ENCODE data around the gene XRCC3.

The XRCC3 gene

DNA sequence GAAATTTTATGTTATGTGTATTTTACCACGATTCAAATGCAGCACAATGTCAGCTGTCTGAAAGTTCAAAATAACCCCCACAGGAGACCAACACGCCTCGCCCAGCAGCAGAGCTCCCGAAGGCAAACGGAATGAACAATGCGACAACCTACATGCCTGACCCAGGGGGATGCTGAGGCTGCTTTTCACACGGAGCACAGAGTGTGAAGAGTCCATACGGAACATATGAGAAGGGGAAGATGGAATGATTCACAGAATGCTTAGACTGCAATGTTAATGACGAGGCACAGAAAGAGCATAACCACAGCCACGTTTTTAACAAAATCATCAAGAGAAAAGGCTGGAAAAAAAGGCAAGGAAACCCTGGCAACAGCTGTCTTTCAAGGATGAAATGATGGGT is 22.9 kb upstream of the XRCC3 start:
- no peak for DNase-seq

DNA sequence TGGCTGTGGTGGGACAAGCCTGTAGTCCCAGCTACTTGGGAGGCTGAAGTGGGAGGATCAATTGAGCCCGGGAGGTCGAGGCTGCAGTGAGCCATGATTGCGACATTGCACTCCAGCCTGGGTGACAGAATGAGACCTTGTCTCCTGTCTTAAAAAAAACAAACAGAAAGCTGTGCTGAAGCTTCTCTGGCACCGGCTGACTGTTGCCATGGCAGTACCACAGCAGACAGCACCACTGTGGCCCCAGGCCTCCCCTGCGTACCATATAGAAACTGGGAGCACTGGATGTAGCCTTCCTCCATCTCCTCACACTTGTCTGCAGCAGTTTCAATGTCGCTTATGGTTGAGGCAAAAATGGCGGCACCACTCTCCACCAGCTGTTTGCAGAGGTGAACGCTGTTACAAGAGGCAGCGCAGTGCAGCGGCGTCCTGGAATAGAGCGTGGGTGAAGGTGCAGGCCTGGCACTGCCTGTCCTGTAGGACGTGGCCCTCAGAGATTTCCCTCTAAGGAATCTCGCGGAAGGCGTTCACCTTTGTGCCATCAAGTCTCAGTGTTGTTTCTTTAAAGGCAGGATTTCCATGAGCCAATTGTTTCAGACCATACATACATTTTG is 22.3 kb upstream of the XRCC3 start:
- DNase-seq = no peak

DNA sequence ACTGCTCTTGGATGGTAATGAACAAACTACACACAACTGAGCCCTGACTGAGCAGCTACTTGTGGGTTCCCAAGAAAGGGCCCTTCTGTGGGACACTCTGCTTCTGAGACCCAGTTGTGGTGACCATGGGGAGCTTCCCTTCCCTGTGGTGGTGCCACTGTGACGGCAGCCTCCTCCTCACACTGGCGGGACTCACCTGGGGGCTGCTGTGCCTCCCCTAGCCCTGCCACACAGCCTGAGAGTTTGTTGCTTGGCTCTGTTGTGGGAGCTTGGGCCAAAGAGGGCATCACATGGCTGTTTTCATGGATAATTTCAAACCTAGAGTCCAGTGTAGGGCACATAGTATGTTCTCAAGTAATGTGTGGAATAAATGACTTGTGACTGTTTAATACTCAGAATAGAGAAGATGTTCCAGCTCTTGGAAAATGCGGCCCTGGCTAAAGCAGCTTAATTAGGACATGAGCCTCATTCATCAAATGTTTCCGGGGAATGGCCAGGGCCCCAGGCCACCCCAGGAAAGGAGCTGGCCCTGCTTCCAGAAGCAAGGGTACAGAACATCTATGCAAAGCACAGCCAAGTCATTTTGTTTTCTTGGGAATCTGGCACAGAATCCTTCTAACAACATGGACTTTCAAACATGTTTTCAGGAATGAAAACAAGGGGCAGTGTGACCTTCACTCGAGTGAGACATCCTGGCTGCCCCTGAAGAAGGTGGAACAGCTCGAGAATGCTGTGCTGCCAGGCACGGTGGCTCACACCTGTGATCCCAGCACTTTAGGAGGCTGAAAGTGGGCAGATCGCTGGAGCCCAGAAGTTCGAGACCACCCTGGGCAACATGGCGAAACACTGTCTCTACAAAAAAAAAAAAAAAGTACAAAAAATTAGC is 21.5 kb upstream of the XRCC3 start:
- DNase-seq = no peak

DNA sequence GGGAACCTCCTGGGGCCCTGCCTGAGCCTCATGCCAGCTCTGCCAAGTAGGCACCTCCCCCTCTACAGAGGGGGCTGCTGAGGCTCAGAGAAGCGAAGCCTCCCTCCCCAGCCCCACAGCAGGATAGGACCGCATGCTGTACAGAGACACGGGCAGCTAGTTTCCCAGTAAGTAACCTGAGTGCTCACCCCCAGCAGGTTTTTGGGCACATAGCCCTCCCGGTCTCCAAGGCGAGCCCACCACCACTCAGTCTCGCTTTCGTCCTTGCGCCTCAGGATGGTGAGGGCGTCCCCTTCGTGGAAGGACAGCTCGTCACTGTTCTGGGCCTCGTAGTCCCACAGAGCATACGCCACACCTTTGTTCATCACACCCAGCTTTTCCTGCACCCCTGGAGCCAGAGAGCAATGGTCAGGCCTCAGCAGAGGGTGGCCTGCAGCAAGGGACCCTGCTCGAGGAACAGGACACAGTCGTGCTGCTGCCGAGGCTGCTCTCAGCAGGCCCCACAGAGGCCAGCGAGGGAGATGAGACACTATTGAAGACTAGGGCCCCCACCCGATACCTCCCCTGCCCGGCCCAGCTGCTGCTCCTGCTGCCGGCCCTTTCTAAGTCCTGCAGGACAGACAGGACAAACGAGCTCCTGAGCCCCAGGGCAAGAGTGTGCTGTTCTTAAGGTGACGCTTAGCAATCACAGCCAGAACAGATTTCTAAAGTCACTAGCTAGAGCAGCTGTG is 20.7 kb upstream of the XRCC3 start:
- no peak for DNase-seq

DNA sequence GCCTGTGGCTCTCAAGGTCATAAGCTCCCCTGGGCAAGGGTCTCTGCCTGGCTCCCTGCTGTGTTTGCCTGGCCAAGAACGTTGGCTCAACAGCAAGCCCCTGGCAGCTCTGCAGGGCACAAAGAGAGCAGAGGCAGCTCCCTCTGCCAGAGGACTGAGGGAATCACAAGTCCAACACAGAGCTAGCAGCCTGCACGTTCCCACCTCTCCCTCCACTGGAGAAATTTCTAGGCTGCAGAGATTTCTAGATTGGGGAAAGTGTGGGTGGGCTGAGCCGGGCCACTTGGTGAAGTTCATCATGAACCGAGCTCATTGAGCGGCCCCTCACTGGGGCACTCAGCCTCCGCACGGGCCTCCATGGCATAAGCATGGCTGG is 20.2 kb upstream of the XRCC3 start:
- no peak for DNase-seq

DNA sequence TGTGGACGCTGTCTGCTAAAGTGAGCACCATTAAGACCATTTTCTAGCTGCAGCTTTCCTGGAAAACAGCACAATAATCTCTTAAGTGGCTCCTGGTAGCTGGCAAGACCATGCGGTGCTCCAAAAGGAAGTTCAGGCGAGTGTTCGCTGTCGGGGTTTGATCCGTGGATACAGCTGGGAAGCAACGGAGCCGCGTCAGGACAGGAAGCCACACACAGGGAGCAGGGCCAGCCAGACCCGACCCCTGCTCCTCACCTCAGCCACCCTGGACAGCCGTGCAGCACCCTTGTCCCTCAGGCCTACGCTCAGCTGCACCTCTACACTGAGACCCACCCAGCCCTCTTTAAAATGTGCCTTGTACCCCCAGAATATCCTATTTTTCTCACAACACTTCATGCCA is 19.8 kb upstream of the XRCC3 start:
- no peak for DNase-seq

DNA sequence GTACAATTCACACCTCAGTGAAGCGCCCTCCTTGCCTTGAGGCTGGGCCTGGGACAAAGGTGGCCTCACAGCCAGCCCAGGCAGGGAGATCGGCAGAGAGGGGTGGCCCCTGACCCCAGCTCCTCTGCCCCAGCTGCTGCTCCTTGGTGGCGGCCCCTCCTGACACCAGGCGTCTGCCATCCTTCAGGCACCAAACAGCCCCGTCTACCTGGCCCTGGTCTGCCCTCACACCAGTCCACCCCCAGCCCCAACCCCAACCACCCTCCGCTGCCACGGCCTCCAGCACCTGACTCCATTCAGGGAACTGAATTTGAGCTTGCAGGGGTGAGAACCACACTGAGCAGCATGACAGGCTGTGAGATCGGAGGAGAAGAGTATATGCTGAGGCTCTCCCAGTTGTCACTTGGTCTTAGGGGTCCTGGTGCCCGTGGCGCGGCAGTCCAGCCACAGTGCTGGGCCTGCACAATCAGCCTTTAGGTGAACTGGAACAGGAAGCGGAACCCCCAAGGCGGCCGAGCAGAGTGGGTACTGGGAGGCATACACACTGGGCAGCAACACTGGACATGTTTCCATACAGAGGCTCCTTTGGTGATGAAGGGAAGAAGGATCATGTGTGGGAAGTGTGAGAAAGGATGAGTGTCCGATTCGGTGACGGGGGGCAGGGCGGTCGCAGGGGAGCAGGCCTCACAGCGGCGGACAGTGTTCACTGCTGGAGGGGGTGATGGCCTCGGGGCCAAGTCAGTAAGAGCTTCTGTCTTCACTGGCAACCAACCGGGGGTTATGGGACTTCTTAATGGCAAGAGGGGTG is 19.0 kb upstream of the XRCC3 start:
- no peak for DNase-seq

DNA sequence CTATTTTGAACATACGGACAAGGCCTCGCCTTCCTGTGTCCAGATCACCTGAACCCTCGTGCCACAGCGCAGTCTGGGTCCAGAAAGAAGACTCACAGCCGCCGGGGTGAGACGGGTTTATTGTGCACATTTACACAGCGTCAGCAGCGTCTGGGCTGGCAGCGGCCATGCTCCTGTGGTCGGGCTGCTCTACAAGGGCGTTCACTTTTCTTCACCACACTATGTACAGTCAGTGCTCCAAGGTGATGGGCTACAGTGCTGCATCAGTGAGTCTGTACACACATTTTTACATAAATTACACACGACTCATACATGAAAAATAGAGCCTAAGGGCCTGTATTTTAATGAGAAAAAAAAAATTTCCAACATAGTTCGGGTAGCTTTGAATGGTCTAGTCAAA is 18.4 kb upstream of the XRCC3 start:
- no peak for DNase-seq

DNA sequence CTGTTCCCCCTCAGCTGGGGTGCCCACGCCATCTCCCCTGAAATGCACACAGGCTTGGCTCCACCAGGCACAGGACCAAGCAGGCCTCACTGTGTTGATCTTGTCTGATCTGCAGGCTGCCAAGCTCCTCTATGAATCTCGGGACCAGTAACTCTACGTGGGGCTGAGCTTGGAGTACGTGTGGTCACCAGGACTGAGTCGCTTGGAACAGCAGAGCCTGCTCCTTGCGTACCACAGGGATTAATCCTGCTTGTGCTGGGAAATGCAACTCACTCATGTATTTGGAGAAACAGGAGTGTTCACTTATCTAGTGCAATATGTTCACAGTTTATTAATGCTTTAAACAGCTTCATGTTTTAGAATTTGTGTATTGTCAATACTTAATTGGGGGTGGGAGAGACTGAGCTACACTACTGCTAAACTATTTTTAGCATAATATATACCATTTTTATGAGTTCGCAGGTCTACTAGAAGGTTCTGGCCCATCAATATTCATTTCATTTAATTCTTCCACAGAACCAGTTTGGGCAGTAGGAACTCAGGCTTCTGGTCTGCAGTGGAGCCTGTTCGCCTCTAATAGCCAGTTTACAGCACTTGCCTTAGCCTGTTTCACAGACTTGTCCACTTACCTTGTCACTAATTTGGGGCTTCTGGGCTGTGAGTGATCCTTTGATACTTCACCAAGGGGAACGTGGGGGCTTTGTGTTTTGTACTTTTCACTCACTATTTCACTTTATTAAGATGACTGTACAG is 17.8 kb upstream of the XRCC3 start:
- no peak for DNase-seq

DNA sequence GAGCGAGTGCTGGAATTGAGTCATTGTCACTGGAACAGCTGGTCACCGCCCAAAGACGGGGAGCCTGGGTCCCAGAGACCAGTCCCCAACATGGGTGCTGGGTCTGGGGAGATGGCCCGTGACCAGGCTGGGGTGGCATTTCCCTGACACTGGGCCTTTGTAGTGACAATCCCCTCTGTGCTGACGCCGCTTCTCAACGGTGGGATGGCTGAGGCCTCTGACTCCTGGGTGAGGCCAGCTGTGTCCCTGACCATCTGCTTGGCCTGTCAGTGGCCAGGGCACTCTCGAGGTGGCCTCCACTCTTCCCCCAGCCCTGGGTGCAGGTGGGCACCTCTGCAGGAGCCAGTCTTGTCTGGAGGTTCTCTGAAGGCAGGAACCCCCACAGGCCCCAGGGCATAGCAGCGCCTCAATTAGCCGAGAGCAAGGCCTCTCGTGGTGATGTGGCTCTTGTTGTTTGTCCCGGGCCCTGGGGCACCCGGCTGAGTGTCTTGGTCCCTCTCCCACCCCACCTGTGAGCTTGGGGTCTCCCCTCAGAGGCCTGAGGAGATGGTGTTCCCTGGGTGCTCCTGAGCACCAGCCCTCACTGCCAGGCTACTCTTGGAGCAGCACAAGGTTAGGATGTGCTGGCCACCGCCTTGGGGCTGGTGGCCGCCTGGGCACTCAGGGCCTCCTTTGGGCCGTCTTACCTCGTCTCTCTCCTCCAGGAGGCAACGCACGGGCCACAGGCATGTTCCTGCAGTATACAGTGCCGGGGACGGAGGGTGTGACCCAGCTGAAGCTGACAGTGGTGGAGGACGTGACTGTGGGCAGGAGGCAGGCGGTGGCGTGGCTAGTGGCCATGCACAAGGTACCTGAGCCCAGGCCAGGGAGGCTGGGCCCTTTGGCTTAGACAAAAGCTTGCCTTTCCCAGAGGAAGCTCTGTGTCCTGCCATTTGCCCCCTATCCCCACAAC is 16.9 kb upstream of the XRCC3 start:
- no peak for DNase-seq

DNA sequence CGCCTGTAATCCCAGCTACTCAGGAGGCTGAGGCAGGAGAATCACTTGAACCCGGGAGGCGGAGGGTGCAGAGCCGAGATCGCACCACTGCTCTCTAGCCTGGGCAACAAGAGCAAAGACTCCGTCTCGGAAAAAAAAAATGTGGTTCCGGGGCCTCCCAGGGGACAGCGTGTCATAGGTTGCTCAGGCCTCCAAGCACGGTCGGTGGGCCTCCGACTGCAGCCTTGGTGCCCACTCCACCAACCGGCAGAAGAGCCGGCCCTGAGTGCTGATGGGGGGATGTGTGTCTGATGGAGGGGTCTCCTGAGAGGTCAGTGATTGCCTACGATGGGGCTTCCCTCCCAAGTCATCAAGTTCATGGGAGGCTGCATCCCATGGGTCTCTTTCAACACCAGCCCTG is 16.2 kb upstream of the XRCC3 start:
- no peak for DNase-seq

DNA sequence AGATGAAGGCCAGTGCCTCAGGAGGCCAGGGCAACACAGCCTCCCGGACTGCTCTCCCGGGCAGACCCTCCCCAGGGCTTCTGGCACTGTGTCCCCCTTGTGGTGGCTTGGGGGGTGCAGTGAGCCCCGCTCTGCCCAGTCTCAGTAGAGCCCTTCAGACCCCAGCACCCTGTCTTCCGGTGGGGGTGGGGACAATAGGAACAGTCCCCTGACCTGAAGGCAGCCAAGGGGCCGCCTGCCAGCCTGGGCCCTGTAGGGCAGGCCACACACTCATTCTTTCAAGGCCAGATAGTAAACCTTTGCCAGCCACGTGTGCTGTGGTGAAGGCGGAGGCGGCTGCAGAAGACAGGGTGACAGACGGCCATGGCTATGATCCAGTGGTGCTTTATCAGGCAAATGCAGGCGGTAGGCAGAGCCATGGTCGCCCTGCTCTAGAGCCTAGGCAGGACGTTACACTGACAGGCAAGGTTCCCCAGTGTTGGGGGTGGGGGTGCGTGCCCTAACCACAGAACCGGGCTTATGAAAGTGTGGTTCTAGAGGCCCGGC is 15.3 kb upstream of the XRCC3 start:
- no peak for DNase-seq

DNA sequence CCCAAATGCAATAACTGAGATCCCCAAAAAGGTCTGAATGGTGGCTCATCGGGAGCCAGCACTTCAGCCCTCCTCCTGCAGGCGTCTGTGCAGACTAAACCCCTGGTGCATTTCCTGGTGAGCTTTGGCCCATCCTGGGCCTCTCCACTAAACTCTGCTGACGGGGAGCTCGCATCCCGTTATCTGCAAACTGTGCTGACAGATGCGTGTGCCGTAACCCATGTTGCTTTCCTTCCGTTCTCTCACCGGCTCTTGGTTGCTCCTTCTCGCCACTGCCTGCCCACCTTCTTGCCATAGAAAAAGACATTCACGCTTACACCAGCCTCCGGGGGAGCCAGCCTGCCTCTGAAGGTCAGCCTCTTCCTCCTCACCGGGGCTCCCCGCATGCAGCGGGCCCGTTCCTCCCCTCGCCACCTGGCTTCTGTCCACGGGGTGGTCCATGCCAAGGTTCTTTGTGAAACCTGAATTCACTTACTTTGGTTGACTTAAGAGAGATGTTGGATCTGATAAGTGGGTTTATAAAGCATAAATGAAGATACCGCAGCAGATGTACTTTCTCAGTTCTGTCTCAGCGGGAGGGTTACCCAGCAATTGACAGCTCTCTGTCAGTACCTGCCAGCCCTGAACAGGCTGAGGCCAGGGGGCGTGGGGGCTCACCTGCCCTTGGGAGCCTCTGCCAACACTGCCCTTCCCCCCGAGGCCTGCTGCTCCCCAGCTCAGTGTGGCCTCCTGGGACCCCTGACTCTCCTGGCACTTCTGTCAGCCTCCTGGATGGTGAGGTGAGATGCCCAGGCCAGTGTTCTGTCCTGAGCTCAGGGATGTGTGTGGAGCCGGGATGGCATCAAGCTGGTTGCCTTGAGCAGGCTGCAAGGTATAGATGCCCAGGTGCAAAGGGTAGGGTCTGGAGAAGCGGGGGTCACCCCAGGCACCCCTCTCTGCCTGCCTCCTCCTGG is 14.5 kb upstream of the XRCC3 start:
- DNase-seq = no peak

DNA sequence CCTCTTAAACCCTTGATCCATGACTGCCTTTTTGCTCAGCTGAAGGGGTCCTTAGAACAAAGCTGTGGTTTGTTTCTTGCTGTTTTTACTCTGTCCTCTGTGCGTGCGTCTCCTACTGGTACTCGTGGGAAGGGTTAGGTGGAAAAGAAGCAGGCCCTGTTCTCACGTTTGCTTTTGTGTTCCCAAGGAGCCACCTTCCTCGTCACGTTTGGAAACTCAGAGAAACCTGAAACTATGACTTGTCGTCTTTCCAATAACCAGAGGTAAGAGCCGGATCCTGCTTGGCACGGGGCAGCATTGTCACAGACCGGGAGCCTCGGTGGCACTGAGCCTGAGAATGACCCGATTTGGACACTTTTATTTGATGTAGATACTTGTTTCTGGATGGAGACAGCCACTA is 13.5 kb upstream of the XRCC3 start:
- no peak for DNase-seq

DNA sequence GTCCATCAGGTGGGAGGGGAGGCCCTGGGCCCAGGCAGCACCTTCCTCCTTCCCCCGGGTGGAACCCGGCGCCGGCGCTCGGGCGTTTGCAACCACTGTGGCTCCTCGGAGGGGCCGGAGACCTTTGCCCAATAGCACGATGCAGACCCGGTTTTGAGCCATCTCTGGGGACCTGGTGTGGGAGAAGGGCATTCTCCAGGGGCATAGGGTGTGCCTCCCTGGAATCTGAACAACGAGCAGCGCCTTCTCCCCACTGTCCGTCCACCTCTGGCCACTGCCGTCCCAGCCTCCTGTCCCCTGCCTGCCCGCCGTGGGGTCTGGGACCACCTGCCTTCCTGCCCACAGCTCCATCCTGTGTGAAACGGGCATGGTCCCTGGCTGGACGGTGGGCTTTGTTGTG is 12.9 kb upstream of the XRCC3 start:
- DNase-seq = no peak

DNA sequence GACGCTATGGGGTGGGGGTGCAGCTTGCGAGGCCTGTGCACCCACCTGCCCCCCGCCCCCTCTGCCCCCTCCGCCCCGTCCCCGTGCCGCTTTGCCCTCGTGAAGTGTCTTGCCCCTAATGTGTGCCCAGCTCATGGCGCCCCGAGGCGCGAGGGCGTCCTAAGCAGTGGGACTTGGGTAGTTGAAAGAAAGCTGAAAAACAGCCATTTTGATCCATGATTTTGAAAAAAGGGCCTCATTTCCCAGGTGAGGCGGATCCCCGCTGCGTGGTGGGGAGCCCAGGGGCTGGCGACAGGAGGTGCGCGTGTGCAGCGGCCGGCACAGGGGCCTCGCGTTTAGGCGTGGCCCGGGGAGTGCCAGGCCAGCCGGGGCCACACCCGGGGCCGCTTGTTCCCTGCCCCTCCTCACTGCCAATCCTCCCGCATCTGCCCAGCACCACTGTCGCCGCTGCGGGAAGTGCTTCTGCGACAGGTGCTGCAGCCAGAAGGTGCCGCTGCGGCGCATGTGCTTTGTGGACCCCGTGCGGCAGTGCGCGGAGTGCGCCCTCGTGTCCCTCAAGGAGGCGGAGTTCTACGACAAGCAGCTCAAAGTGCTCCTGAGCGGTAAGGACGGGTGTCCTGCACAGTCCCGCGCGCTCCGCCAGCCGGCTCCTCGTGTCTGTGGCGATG is 12.2 kb upstream of the XRCC3 start:
- DNase-seq = no peak

DNA sequence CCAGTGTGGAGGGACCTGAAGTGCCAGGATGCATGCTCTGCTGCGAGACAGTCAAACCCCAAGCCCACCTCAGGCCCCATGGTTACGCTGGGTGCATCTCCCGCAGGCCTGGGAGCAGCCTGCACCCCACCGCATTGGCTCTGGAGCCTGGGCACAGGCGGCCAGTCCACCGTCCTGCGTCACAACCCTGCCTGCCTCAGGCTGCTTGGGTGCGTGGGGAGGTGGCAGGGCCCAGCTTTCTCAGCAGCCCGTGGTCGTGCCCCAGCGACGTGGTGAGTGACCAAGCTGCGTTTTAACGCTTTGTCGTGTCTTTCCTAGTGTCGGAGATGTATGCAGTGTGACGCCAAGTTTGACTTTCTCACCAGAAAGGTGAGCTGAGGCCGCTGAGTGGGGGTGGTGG is 11.2 kb upstream of the XRCC3 start:
- no peak for DNase-seq

DNA sequence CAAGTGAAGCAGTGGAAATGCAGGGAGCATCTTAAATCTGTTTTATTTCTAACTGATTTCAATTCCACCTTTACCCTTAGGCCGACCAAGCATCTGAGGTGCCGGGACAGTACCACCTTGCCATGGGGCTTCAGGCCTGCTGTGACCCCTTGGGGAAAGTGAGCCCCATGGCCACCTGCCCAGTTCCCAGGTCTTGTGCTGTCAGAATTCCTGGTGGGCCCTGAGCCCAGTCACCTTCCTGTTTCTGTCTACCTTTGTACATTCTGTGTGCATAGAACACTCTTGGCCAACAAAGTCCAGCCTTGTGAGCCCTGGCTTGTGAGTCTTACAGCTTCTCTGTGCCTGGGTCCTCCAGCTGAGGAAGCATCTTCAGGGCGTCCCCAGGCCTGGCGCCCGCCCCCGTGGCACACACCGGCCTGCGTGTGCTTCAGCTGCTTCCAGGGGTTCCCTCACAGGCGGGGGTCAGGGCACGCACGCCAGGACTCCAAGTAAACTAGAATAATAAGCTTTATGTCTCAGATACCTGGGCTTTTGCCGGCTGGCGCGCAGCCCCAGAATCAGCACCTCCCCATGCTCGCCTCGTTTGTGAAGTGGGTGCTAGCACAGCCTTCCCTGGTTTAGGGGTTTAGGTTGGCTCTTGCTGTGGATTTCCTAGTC is 10.6 kb upstream of the XRCC3 start:
- DNase-seq = no peak

Measured in CD4-positive, alpha-beta T cell treated with Interleukin-15 for 1 hour (primary cell).